Activated T-helper 2 cell treated with anti-CD3 and anti-CD28 coated beads, Interferon-gamma antibody, Interleukin-2, Interleukin-4, amounts not matched to agents 10 μg/mL and 5 μg/mL and 100 μg/mL, durations not matched to agents 14 hours and 24 hours and 36 hours (primary cell): ENCODE data around the gene TMEM119. TPM values are rescaled to one million over a fixed set of nuclear protein-coding genes. Genes with fewer than 3 reads are reported as not detected.
"Not testable (repeated sequence)": the region's sequence is repeated elsewhere in the genome, so short reads cannot be mapped to it uniquely, and the experiment has no call there.

Experiments
- DNase-seq: peaks from one replicate; pipeline ENCODE4 v3.0.0; 2021; ENCODE audit warnings: low spot score
- H3K27ac Mint-ChIP-seq: one replicate; pipeline ENCODE4 v1.8.0; 2021; ENCODE audit warnings: mixed read lengths
- H3K27me3 Mint-ChIP-seq: one replicate; pipeline ENCODE4 v1.8.0; 2021; ENCODE audit warnings: low read depth, mixed read lengths
- H3K36me3 Mint-ChIP-seq: one replicate; pipeline ENCODE4 v1.8.0; 2021; ENCODE audit warnings: low read depth, mixed read lengths
- H3K4me1 Mint-ChIP-seq: one replicate; pipeline ENCODE4 v1.8.0; 2021; ENCODE audit warnings: low read depth, mixed read lengths
- H3K4me3 Mint-ChIP-seq: one replicate; pipeline ENCODE4 v1.8.0; 2021; ENCODE audit warnings: low read depth, mild to moderate bottlenecking, moderate library complexity, mixed read lengths
- H3K9me3 Mint-ChIP-seq: one replicate; pipeline ENCODE4 v1.8.0; 2021; ENCODE audit warnings: mixed read lengths
- intact Hi-C: fragments of 100-400 bp; cut with micrococcal nuclease; formaldehyde crosslinking; loops from one replicate; pipeline ENCODE4 v1.15.1; 2023
- total RNA-seq: library from RNA; stranded (reverse); gene quantifications from 2 replicates; pipeline ENCODE4 v1.2.3, GENCODE V29; 2022

TMEM119 gene
- total RNA-seq, 1 donor from 2014 or later = not detected

DNA sequence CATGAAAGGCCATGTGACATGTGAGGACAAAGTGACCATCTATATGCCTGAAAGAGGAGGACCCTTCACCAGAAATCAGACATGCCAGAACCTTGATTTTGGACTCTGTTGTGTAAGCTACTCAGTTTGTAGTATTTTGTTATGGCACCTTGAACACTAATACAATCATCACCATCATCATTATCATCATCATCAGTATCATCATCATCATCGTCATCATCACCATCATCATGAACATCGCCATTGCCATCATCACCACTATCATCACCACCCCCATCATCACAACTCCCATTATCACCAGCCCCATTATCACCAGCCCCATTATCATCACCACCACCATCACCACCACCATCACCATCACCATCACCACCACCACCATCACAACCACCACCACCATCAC is 19.6 kb downstream of the TMEM119 start:
- no peaks in the 10 kb centered on the region for H3K36me3 Mint-ChIP-seq
- H3K27ac Mint-ChIP-seq = no peak overlapping the region
- H3K27me3 Mint-ChIP-seq = peaks cover 13% of the 10 kb centered on the region
- intact Hi-C loops = no loop called here
- peaks cover 11% of the 10 kb centered on the region for H3K9me3 Mint-ChIP-seq
- peaks cover 19% of the 10 kb centered on the region for H3K4me1 Mint-ChIP-seq
- H3K4me3 Mint-ChIP-seq = no peak overlapping the region
- DNase-seq = no peak

DNA sequence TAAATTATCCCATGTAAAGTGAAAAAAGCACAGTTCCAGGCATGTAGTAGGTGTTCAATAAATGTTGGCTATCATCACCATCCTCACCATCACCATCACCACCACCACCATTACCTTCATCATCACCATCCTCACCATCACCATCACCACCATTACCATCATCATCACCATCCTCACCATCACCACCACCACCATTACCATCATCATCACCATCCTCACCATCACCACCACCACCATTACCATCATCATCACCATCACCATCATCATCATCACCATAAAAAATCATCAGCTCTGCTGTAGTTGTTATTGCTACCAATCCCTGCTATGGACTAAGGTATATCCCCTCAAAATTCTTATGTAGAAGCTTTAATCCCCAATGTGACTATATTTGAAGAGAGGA is 20.4 kb downstream of the TMEM119 start:
- DNase-seq = no peak
- H3K9me3 Mint-ChIP-seq = peaks cover 11% of the 10 kb centered on the region
- H3K36me3 Mint-ChIP-seq = no peaks in the 10 kb centered on the region
- H3K27ac Mint-ChIP-seq = no peak overlapping the region
- peaks cover 13% of the 10 kb centered on the region for H3K27me3 Mint-ChIP-seq
- intact Hi-C loops = no loop called here
- peaks cover 26% of the 10 kb centered on the region for H3K4me1 Mint-ChIP-seq
- H3K4me3 Mint-ChIP-seq = no peak overlapping the region

DNA sequence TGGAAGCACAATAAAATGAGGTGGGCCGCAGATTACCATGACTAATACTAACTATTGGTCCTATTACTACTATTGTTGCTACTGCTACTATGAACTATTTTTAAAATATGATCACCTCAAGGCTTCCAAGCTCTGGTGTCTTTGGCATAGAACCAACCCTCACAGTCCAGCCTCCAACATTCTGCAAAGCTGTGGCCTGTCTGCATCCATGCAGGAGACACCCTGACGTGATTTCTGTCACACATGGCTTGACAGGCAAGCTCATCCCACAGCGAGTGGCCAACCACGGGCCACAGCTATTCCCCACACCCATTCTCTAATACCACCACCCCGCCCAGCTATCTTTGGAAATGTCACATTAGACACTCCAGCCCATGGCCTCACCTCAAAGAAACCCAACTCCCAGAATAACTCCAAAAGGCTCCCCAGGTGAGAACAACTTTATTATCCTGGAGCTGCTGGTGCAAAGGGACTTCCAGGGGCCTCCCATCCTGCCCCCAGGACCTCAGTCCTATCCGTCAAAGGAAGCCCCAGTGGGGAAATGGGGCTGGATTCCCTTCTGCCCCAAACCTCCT is 21.1 kb downstream of the TMEM119 start:
- peaks cover 13% of the 10 kb centered on the region for H3K27me3 Mint-ChIP-seq
- DNase-seq = no peak
- H3K4me3 Mint-ChIP-seq = no peak overlapping the region
- peaks cover 26% of the 10 kb centered on the region for H3K4me1 Mint-ChIP-seq
- H3K36me3 Mint-ChIP-seq = no peaks in the 10 kb centered on the region
- no peak overlapping the region for H3K27ac Mint-ChIP-seq
- intact Hi-C loops = no loop called here
- H3K9me3 Mint-ChIP-seq = peaks cover 11% of the 10 kb centered on the region

DNA sequence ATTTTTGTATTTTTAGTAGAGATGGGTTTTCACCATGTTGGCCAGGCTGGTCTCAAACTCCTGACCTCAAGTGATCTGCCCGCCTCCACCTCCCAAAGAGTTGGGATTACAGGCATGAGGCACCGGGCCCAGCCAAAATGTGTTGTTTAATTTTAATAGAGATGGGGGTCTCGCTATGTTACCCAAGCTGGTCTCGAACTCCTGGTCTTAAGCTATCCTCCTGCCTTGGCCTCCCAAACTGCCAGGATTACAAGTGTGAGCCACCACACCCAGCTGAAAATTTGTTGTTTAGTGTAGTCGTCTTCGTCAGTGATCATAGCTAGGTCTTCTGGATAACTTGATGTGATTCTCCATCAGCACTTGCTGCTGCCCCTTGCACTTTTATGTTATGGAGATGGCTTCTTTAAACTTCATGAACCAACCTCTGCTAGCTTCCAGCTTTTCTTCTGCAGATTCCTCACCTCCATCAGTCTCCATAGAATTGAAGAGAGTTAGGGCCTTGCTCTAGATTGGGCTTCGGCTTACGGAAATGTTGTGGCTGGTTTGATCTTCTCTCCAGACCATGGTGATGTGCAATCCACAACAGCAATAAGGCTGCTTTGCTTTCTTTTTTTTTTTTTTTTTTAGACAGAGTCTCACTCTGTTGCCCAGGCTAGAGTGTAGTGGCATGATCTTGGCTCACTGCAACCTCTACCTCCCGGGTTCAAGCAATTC is 22.5 kb downstream of the TMEM119 start:
- H3K36me3 Mint-ChIP-seq = peaks cover 4% of the 10 kb centered on the region
- no peak overlapping the region for H3K4me3 Mint-ChIP-seq
- DNase-seq = no peak

DNA sequence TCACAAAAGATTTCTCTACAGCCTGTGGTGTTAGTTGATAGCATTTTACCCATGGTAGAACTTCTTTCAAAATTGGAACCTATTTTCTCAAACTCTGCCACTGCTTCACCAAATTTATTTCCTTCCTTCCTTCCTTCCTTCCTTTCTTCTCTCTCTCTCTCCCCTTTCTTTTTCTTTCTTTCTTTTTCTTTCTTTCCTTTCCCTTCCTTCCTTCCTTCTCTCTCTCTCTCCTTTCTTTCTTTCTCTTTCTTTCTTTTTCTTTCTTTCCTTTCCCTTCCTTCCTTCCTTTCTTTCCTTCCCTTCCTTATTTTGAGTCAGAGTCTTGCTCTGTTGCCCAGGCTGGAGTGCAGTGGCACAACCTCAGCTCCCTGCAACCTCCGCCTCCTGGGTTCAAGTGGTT is 23.6 kb downstream of the TMEM119 start:
- intact Hi-C loops, H3K27ac Mint-ChIP-seq, H3K27me3 Mint-ChIP-seq, DNase-seq, H3K4me3 Mint-ChIP-seq: not testable (repeated sequence)
- Mint-ChIP-seq H3K36me3 (peaks cover 12% of the 10 kb centered on the region), H3K4me1 (peaks cover 32% of the 10 kb centered on the region), H3K9me3 (peaks cover 11% of the 10 kb centered on the region)

More for the DNA sequence above, 22.5 kb downstream of the TMEM119 start:
- Mint-ChIP-seq H3K27me3 (peaks cover 9% of the 10 kb centered on the region), H3K9me3 (peaks cover 11% of the 10 kb centered on the region), H3K27ac (no peak overlapping the region), H3K4me1 (peaks cover 30% of the 10 kb centered on the region)
- intact Hi-C loops = no loop called here

DNA sequence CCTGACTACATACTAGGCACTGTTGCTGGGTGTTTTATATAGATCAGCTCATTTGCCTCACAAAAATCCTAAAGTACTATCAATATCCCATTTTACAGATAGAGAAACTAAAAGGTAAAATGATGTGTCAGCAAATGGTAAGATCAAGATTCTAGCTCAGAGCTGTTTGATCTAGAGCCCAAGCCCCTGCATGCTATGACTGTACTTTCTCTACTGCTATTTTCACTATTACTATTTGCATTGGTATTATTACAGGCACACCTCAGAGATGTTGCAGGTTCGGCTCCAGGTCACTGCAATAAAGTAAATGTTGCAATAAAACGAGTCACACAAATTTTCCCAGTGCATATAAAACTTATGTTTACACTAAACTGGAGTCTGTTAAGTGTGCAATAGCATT is 24.6 kb downstream of the TMEM119 start:
- DNase-seq = no peak
- intact Hi-C loops = no loop called here
- H3K27me3 Mint-ChIP-seq = peaks cover 7% of the 10 kb centered on the region
- peaks cover 21% of the 10 kb centered on the region for H3K36me3 Mint-ChIP-seq
- H3K4me1 Mint-ChIP-seq = peaks cover 38% of the 10 kb centered on the region
- no peak overlapping the region for H3K4me3 Mint-ChIP-seq
- H3K27ac Mint-ChIP-seq = no peak overlapping the region
- peaks cover 2% of the 10 kb centered on the region for H3K9me3 Mint-ChIP-seq

DNA sequence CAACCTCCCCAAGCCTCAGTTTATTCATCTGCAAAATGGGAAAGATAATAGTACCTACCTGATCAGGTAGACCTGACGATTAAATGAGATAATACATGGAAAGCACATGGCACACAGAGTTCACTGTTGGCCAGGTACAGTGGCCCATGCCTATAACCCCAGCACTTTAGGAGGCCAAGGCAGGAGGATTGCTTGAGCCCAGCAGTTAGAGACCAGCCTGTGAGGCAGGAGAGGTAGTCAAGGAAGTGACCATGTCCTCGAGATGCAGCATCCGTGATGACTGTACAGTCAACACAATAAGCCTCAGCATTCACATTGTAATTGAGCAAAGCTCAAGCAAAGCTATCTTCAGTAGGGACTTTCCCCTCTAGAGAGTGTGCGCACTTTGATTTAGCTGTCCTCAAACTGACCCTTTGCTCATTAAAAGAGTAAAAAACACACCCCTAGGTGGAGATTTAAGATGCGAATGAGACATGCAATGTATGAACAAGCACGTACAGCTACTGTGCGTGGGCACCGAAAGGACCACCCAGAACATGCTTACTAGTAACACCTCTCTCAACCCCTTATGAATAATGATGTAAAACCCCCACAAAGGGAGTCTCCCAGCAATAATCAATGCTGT is 25.6 kb downstream of the TMEM119 start:
- peaks cover 32% of the 10 kb centered on the region for H3K36me3 Mint-ChIP-seq
- peaks cover 3% of the 10 kb centered on the region for H3K27me3 Mint-ChIP-seq
- intact Hi-C loops = no loop called here
- DNase-seq = no peak
- no peak overlapping the region for H3K27ac Mint-ChIP-seq
- H3K9me3 Mint-ChIP-seq = no peaks in the 10 kb centered on the region
- no peak overlapping the region for H3K4me3 Mint-ChIP-seq
- H3K4me1 Mint-ChIP-seq = peaks cover 45% of the 10 kb centered on the region

DNA sequence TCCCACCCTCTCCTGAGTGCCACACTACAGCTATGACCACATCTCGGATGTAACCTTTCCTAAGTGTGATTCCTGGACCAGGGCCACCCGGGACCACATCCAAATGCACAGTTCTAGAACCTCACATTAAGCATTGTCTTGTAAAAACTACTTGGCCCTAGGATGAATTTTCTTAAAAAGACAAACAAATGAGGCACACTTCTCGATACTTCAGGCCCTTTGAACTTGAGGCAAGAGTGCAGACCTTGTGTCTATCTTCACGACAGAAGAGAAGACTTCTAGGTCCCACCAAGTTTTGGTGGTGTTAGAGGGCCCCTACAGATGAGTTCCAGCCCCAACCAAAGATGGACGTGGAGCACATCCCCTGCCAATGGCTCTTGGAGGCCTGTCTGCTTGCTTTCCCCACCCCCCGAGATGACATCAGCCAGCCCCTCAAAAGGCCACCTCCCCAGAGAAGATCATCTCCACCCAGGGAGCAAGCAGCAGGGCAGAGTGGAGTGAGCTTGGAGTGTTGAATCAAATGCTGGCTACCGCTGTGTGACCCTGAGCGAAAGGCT is 26.2 kb downstream of the TMEM119 start:
- no peak for DNase-seq
- Mint-ChIP-seq H3K27me3 (peaks cover 3% of the 10 kb centered on the region), H3K9me3 (no peaks in the 10 kb centered on the region), H3K27ac (no peak overlapping the region), H3K36me3 (peaks cover 38% of the 10 kb centered on the region), H3K4me3 (no peak overlapping the region), H3K4me1 (peaks cover 45% of the 10 kb centered on the region)
- intact Hi-C loops = no loop called here

DNA sequence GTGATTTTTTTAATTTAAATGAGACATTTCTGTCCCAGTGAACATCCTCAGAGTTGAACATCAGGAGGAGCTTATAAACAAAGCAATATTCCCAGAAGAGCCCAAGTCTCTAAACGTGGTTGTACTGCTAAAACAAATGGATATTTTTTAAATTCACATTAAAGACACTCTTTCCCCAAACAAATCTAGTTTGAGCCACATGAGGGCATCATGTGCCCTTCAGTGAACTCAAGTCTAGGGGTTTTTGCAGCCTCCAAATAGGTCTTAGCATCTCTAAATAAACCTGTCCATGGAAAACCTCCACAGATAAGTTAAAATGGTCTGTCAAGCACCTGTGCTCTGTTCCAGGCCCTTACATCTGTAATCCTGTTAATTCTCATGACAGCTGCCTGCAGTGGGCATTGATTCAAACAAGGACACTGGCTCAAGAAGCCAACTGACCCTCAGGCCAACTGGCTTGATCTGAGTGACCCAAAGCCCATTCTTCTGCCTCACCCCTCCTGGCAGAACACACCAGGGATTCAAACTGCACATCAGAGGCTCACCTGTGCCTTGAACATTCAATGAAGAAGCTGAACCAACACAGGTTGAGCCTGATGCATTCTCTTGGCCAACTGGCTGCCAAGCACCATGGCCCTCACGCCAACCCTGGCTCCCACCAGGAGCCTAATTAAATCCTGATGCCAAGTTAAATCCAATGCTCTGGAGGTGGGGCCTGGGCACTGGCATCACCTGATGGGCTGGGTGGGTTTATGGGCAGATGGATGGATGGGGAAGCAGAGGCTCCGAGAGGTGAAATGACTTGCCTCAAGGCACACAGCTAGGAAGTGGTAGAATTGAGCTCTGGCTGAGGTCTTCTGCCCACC is 26.9 kb downstream of the TMEM119 start:
- intact Hi-C loops = no loop called here
- Mint-ChIP-seq H3K4me3 (no peak overlapping the region), H3K36me3 (peaks cover 45% of the 10 kb centered on the region), H3K27me3 (peaks cover 3% of the 10 kb centered on the region), H3K27ac (peak overlapping the region; percentile 14), H3K4me1 (peaks cover 45% of the 10 kb centered on the region), H3K9me3 (no peaks in the 10 kb centered on the region)
- no peak for DNase-seq

DNA sequence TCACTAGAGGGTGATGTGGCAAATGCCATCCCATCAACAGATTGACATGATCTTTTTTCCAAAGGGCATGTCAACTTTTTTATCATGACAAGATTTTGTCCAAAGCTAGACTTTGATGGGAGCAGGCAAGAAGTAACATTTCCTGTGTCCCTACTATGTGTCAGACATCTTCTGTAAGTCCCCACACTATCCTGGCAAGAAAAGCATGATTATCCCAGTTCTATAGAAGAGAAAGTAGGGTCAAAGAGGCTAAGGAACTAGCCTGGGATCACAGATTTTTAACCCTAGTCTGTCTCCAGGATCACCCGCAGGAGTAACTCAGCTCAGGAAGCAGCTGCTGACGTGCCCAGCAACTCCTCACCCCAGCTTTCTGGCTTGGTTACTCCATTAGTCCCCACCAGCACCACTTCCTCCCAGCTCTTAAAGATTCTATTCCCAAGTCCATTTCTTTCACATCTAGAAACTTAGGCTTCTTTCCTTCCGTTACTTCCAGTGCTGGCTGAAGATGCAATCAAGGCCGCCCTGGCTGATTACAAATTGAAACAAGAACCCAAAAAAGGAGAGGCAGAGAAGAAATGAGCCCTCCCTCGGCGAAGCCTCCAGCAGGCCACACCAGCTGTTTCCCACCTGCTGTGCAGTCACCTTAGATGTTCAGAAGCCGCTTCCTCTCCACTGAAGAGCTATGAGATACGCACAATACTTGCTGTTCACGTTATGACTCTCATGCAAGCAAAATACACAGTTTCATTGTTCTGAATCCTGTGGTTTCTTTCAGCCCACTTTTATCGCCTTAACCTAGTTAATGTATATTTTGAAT is 29.3 kb downstream of the TMEM119 start:
- peak; percentile 73 for DNase-seq
- intact Hi-C loops = loop anchor here (1.0 kb wide), 2 partner anchors 49 to 65 kb away; partner anchors contain the start of gene SELPLG
- Mint-ChIP-seq H3K27me3 (no peaks in the 10 kb centered on the region), H3K9me3 (no peaks in the 10 kb centered on the region), H3K27ac (peak overlapping the region; percentile 88), H3K4me1 (peaks cover 37% of the 10 kb centered on the region), H3K36me3 (peaks cover 69% of the 10 kb centered on the region), H3K4me3 (peak overlapping the region; percentile 59)

DNA sequence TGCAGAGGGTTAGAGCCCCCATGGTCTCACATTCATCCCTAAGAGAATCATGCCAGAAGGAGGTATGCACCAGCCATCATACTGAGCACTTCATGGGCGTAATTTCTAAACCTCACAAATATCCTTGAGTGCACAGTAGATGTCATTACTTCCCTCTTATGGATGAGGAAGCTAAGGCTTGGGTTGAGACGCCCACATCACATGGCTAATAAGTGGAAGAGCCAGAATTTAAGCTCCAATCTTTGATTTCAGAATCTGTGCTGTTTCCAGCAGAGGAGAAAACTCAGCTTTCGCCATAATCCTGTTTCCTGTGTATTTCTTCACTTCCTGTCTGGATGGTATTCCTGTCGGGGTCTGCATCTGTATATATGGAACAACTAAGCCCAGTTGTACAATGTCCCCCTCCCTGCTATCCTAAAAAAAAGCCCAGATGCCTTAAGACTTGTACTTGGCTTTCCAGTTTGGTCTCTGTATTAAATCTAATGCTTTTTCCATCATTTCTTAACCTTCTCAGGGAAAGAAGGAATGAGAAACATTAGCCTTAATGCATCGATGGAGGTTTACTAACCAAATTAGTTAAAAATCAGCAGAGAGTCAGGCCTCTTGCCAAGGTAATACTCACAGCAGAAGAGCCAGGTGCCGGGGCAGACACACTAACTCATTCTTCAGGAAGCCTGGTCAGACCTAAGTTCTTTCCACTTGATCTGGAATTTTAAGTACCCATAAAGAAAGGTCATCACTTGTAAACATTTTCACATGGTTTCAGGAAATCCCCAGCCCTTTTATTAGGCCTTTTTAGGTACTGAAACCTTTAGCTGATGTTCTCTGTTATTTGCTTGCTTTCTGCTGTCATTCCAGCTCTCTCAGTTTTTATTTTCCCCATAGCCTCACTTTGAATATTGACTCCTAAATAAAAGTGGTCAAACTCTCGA is 30.2 kb downstream of the TMEM119 start:
- no peak overlapping the region for H3K4me3 Mint-ChIP-seq
- intact Hi-C loops = no loop called here
- peaks cover 70% of the 10 kb centered on the region for H3K36me3 Mint-ChIP-seq
- no peak for DNase-seq
- no peaks in the 10 kb centered on the region for H3K27me3 Mint-ChIP-seq
- peaks cover 29% of the 10 kb centered on the region for H3K4me1 Mint-ChIP-seq
- H3K27ac Mint-ChIP-seq = peak overlapping the region; percentile 88
- H3K9me3 Mint-ChIP-seq = no peaks in the 10 kb centered on the region
